Endothelial cell (in vitro differentiated cells): ENCODE data around the gene ABCC5. TPM values are rescaled to one million over a fixed set of nuclear protein-coding genes. Genes with fewer than 3 reads are reported as not detected.

ENCODE experiments used
- DNase-seq: peaks from one replicate; pipeline ENCODE4 v3.0.0; 2021; ENCODE audit warnings: low spot score
- H3K27ac Mint-ChIP-seq: one replicate; pipeline ENCODE4 v1.8.0; 2021; ENCODE audit warnings: mixed read lengths, inconsistent platforms; ENCODE audit not compliant: unreplicated experiment
- H3K27me3 Mint-ChIP-seq: one replicate; pipeline ENCODE4 v1.8.0; 2021; ENCODE audit warnings: mild to moderate bottlenecking, moderate library complexity, mixed read lengths, inconsistent platforms; ENCODE audit not compliant: unreplicated experiment
- H3K36me3 Mint-ChIP-seq: one replicate; pipeline ENCODE4 v1.8.0; 2021; ENCODE audit warnings: mild to moderate bottlenecking, low read depth, mixed read lengths, inconsistent platforms; ENCODE audit not compliant: unreplicated experiment
- H3K4me1 Mint-ChIP-seq: one replicate; pipeline ENCODE4 v1.8.0; 2021; ENCODE audit warnings: mild to moderate bottlenecking, mixed read lengths, inconsistent platforms; ENCODE audit not compliant: unreplicated experiment
- H3K4me3 Mint-ChIP-seq: one replicate; pipeline ENCODE4 v1.8.0; 2021; ENCODE audit warnings: mild to moderate bottlenecking, mixed read lengths, inconsistent platforms; ENCODE audit not compliant: unreplicated experiment
- H3K9me3 Mint-ChIP-seq: one replicate; pipeline ENCODE4 v1.8.0; 2021; ENCODE audit warnings: mixed read lengths, inconsistent platforms; ENCODE audit not compliant: unreplicated experiment
- total RNA-seq: library from RNA; stranded (reverse); fragmentation: NEBNext Ultra II Directional; extraction: Animal tissue kit (Norgen Biotek cat#: 25700); gene quantifications from one replicate; pipeline ENCODE4 v1.2.1, GENCODE V29; 2021; ENCODE audit not compliant: unreplicated experiment
- TF ChIP-seq, protein P1 (sequence below): fragments of 200-600 bp; sonication (generic); IDR thresholded peaks from one replicate; pipeline ENCODE4 v1.5.0; 2021; ENCODE audit warnings: antibody characterized with exemption; ENCODE audit not compliant: unreplicated experiment

ABCC5 gene
- total RNA-seq, 1 donor from 2014 or later = 45.9 TPM

DNA sequence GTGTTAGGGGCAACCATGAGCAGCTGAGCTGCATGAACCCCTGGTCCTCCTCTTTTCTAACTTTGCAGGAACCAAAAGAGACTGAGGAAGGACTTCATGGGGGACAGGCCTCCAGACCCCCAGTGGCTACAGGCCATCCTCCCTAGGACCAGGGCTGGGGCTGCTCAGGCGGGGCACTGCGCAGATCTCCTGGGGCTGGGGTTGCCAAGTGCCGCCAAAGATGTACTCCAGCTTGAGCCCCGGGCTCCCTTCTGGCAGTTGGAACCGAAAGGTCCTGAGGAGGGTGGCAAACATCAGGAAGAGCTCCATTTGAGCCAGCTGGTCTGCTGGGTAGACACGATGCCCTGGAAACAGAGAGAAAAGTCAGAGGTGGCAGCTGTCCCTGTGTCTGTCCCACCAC, 121.9 kb downstream of the ABCC5 start:
- Mint-ChIP-seq H3K27ac (no peak overlapping the region), H3K9me3 (no peaks in the 10 kb centered on the region), H3K36me3 (no peaks in the 10 kb centered on the region), H3K4me1 (peaks cover 2% of the 10 kb centered on the region), H3K4me3 (no peak overlapping the region), H3K27me3 (no peaks in the 10 kb centered on the region)
- TF ChIP-seq, protein P1, sequence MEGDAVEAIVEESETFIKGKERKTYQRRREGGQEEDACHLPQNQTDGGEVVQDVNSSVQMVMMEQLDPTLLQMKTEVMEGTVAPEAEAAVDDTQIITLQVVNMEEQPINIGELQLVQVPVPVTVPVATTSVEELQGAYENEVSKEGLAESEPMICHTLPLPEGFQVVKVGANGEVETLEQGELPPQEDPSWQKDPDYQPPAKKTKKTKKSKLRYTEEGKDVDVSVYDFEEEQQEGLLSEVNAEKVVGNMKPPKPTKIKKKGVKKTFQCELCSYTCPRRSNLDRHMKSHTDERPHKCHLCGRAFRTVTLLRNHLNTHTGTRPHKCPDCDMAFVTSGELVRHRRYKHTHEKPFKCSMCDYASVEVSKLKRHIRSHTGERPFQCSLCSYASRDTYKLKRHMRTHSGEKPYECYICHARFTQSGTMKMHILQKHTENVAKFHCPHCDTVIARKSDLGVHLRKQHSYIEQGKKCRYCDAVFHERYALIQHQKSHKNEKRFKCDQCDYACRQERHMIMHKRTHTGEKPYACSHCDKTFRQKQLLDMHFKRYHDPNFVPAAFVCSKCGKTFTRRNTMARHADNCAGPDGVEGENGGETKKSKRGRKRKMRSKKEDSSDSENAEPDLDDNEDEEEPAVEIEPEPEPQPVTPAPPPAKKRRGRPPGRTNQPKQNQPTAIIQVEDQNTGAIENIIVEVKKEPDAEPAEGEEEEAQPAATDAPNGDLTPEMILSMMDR = no peak
- DNase-seq = no peak

DNA sequence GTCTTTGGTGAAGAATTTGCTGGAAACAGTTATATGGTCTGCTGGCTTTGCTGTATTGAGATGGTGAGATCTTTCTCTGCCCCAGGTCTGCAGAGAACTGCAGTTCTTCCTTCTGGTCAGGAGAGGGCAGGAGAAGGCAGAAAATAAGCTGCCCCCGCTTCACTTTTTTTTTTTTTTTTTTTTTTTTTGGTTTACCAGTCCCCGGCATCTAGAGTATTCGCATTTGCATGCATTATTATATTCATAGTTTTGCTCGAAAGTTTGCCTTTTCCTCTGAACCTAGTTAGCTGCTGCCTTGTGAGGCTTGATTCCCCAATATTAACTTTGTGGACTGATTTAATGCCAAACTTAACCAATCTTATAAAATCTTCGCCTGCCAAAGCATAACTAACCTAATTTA, 122.4 kb downstream of the ABCC5 start:
- Mint-ChIP-seq H3K27me3 (no peaks in the 10 kb centered on the region), H3K36me3 (no peaks in the 10 kb centered on the region), H3K27ac (no peak overlapping the region), H3K4me1 (peaks cover 2% of the 10 kb centered on the region), H3K9me3 (no peaks in the 10 kb centered on the region), H3K4me3 (no peak overlapping the region)
- DNase-seq = peak; percentile 23
- TF ChIP-seq, protein P1 = peak; percentile 77

DNA sequence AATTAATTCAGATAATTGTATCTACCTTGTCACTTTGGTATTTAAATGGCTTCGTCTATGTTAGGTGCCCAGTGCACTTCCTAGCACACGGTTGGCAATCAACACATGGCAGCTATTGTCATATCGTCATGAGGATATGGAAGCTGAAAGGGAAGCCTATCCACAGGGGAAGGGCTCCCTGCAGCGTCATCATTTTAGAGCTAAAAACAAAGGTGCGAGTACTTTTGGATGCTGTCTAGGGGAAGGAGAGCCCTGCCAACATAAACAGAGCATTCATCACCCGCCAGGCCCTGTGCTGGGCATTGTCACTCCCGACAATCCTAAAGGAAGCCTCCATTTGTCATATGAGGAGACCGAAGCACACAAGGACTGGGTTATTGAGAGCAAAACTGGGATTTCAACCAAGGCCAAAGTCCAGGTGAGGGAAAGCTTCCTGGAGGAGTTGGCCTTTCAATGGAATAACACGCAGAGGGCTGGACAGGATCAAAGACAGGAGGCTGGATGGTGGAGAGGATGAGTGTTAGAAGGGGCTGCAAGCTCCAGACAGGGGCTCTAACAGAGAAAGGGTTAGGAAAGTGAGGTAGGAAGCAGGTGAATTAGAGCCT, 125.0 kb downstream of the ABCC5 start:
- TF ChIP-seq, protein P1 = no peak
- Mint-ChIP-seq H3K4me1 (peaks cover 2% of the 10 kb centered on the region), H3K36me3 (no peaks in the 10 kb centered on the region), H3K27me3 (peaks cover 6% of the 10 kb centered on the region), H3K4me3 (no peak overlapping the region), H3K9me3 (no peaks in the 10 kb centered on the region), H3K27ac (no peak overlapping the region)
- DNase-seq = no peak

DNA sequence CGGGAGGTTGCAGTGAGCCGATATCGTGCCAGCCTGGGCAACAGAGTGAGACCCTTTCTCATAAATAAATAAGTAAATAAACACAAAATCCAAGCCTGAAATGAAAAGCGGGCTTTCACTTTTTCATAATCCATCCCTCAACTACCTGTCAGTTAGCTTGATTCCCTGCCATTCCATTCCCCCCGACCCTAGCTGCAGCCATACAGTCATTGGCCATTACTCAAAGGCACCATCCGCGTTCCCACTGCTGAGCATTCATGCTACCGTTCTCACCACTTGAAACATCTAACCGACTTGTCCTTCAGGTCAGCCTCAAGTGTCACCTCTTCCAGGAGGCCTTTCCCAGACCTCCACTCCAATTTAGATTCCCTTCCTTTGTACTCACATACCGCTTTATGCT, 131.9 kb downstream of the ABCC5 start:
- Mint-ChIP-seq H3K36me3 (no peaks in the 10 kb centered on the region), H3K4me1 (peaks cover 9% of the 10 kb centered on the region), H3K27ac (no peak overlapping the region), H3K4me3 (peak overlapping the region; percentile 79), H3K27me3 (peaks cover 11% of the 10 kb centered on the region), H3K9me3 (no peaks in the 10 kb centered on the region)
- TF ChIP-seq, protein P1 = no peak
- DNase-seq = no peak

DNA sequence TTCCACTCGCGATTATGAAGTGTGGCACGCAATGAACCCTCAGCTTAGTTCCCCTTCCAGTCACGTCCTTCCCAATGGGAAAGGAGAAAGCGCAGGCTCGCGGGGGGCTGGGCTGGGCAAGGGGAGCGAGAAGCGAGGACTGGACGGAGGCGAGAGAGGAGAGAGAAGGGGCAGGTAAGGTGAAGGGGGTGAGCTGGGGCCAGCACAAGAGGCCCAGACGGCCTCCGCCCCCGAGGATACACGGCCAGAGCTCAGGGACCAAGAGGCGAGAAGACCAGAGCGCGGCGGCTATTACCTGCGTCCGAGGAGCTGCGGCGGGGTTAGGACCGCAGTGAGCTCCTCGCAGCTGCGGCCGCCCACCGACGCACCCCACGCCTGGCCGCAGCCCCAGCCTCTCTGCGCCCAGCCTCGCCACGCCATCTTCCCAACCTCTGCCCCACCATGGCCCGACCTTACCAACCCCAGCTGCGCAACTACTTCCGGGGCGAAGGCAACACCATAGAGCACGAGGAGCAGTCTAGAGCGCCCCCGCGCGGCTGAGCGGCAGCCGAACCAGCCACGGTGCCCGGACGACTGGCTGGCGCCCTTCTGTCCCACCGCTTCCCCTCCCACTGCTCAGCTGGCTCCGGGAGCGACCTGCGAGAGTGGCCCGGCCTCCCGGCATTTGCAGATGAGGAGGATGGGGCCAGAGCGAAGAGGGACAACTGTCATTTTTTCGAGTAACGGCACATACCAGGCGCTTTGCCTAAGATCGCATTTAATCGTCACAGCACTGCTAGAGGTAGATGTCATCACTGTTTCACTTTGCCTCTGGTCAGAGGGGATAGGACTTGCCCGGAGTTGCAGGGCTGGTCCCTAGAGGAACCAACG, 133.0 kb downstream of the ABCC5 start, which contains the start of gene PARL:
PARL (minus strand) TSS at position 454 of the 870 bp plus-strand sequence; CDS start at position 420, 34 bp downstream.
- peaks cover 9% of the 10 kb centered on the region for H3K4me1 Mint-ChIP-seq
- no peak within 1 kb of the TSS for H3K27ac Mint-ChIP-seq
- peak; percentile 96 for DNase-seq
- H3K9me3 Mint-ChIP-seq = no peaks in the 10 kb centered on the region
- TF ChIP-seq, protein P1 = peak; percentile 83
- no peaks in the 10 kb centered on the region for H3K36me3 Mint-ChIP-seq
- H3K4me3 Mint-ChIP-seq = peak within 1 kb of the TSS; percentile 98
- H3K27me3 Mint-ChIP-seq = peaks cover 7% of the 10 kb centered on the region
